ENCODE data around the gene NLGN1. TPM values are rescaled to one million over a fixed set of nuclear protein-coding genes. Genes with fewer than 3 reads are reported as not detected.

NLGN1 gene
- polyA plus RNA-seq, 1 donor from 2014 or later, result 2.7 TPM

GRCh38 chr3:173893066-173893465 is 495.5 kb downstream of the NLGN1 start:
- H3K4me2 ChIP-seq (ENCODE audit: low read length), result no peak overlapping the region
- no peaks in the 10 kb centered on the region for H3K9me3 ChIP-seq (ENCODE audit: low read length)
- H3F3A ChIP-seq (ENCODE audit: insufficient read depth, low read length, poor library complexity, severe bottlenecking), result no peaks in the 10 kb centered on the region
- no peaks in the 10 kb centered on the region for H3K36me3 ChIP-seq (ENCODE audit: insufficient read depth, low read length)
- no peaks in the 10 kb centered on the region for H3K79me2 ChIP-seq (replicated peaks; ENCODE audit: insufficient read depth, low read length)
- no peak overlapping the region for H3K4me3 ChIP-seq (ENCODE audit: low read length)
- H4K20me1 ChIP-seq (ENCODE audit: insufficient read depth), result no peaks in the 10 kb centered on the region
- no peak overlapping the region for H3K9ac ChIP-seq (ENCODE audit: low read length)
- no peaks in the 10 kb centered on the region for H3K27me3 ChIP-seq (ENCODE audit: insufficient read depth, low read depth, low read length)
- TF ChIP-seq EP300 (conservative IDR thresholded peaks at IDR 0.05; ENCODE audit: poor library complexity, severe bottlenecking), result no peak
- TF ChIP-seq, protein P1, sequence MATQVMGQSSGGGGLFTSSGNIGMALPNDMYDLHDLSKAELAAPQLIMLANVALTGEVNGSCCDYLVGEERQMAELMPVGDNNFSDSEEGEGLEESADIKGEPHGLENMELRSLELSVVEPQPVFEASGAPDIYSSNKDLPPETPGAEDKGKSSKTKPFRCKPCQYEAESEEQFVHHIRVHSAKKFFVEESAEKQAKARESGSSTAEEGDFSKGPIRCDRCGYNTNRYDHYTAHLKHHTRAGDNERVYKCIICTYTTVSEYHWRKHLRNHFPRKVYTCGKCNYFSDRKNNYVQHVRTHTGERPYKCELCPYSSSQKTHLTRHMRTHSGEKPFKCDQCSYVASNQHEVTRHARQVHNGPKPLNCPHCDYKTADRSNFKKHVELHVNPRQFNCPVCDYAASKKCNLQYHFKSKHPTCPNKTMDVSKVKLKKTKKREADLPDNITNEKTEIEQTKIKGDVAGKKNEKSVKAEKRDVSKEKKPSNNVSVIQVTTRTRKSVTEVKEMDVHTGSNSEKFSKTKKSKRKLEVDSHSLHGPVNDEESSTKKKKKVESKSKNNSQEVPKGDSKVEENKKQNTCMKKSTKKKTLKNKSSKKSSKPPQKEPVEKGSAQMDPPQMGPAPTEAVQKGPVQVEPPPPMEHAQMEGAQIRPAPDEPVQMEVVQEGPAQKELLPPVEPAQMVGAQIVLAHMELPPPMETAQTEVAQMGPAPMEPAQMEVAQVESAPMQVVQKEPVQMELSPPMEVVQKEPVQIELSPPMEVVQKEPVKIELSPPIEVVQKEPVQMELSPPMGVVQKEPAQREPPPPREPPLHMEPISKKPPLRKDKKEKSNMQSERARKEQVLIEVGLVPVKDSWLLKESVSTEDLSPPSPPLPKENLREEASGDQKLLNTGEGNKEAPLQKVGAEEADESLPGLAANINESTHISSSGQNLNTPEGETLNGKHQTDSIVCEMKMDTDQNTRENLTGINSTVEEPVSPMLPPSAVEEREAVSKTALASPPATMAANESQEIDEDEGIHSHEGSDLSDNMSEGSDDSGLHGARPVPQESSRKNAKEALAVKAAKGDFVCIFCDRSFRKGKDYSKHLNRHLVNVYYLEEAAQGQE (IDR thresholded peaks at IDR 0.05; ENCODE audit: borderline replicate concordance), result no peak
- TF ChIP-seq SMC3 (conservative IDR thresholded peaks at IDR 0.05; ENCODE audit: poor library complexity), result no peak
- no peak for TF ChIP-seq TAF1 (IDR thresholded peaks at IDR 0.05; ENCODE audit: low read depth)
- no peak for TF ChIP-seq MXI1 (conservative IDR thresholded peaks at IDR 0.05; ENCODE audit: poor library complexity, severe bottlenecking)
- TF ChIP-seq POLR2AphosphoS5 (IDR thresholded peaks at IDR 0.05), result no peak
- no peak for TF ChIP-seq EZH2 (IDR thresholded peaks at IDR 0.05; ENCODE audit: borderline replicate concordance, insufficient read depth, low read length, poor library complexity, severe bottlenecking)
- no peak for TF ChIP-seq RAD21 (conservative IDR thresholded peaks at IDR 0.05)
- TF ChIP-seq CTCF (IDR thresholded peaks at IDR 0.05; ENCODE audit: poor library complexity, severe bottlenecking), result no peak
- no peak overlapping the region for H2AFZ ChIP-seq (ENCODE audit: low read depth, low read length)
- no peaks in the 10 kb centered on the region for H3K9me2 ChIP-seq (ENCODE audit: insufficient read depth, low read length)
- no peak overlapping the region for H3K27ac ChIP-seq (ENCODE audit: low read length)

DNA sequence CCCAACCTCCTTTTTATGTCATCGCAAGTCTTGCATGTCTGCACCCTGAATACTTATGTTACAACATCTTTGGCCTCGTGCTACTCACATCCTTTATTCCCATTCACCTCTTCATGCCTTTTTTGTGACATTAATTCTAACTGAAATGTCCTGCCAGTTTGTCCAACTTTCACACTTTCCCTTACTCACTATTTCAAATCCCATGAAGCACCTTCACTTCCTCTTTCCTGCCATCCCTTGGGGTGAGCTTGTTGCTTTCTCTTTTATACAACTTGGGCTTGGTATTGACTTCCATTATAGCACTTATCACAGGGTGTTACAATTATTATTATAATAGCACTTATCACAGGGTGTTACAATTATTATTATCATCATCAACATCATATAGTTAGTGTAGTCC is 496.3 kb downstream of the NLGN1 start:
- Histone ChIP-seq H3K9me2 (ENCODE audit: insufficient read depth, low read length) (no peaks in the 10 kb centered on the region), H3K36me3 (ENCODE audit: insufficient read depth, low read length) (no peaks in the 10 kb centered on the region), H3K79me2 (replicated peaks; ENCODE audit: insufficient read depth, low read length) (no peaks in the 10 kb centered on the region), H3F3A (ENCODE audit: insufficient read depth, low read length, poor library complexity, severe bottlenecking) (no peaks in the 10 kb centered on the region), H3K9me3 (ENCODE audit: low read length) (no peaks in the 10 kb centered on the region), H3K4me3 (ENCODE audit: low read length) (no peak overlapping the region), H3K27me3 (ENCODE audit: insufficient read depth, low read depth, low read length) (no peaks in the 10 kb centered on the region), H4K20me1 (ENCODE audit: insufficient read depth) (no peaks in the 10 kb centered on the region), H2AFZ (ENCODE audit: low read depth, low read length) (no peak overlapping the region), H3K4me2 (ENCODE audit: low read length) (no peak overlapping the region), H3K9ac (ENCODE audit: low read length) (no peak overlapping the region), H3K27ac (ENCODE audit: low read length) (no peak overlapping the region)
- TF ChIP-seq SMC3 (conservative IDR thresholded peaks at IDR 0.05; ENCODE audit: poor library complexity), result no peak

DNA sequence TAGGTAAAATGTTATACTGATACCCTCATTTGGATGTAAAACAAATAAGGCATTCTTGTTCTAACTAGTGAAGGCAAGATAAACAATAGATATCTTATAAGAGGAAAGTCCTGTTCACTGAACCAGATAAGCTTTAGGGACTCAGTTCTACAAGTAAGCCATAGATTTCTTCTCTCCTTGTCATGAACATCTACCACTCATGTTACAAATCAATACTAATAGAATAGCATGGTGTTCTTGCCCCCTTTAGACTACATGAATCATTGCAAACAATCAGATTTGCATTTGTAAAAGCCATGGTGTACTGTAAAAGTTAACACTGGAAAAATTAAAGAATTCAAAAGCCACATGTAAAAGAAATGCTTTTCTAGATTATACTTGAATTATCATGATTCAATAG is 500.1 kb downstream of the NLGN1 start:
- H3K27me3 ChIP-seq (ENCODE audit: insufficient read depth, low read depth, low read length), result no peaks in the 10 kb centered on the region
- H2AFZ ChIP-seq (ENCODE audit: low read depth, low read length), result no peak overlapping the region
- H3K79me2 ChIP-seq (replicated peaks; ENCODE audit: insufficient read depth, low read length), result no peaks in the 10 kb centered on the region
- no peak overlapping the region for H3K4me2 ChIP-seq (ENCODE audit: low read length)
- H3K4me3 ChIP-seq (ENCODE audit: low read length), result no peak overlapping the region
- H3F3A ChIP-seq (ENCODE audit: insufficient read depth, low read length, poor library complexity, severe bottlenecking), result no peaks in the 10 kb centered on the region
- TF ChIP-seq TAF1 (IDR thresholded peaks at IDR 0.05; ENCODE audit: low read depth), result no peak
- TF ChIP-seq EZH2 (IDR thresholded peaks at IDR 0.05; ENCODE audit: borderline replicate concordance, insufficient read depth, low read length, poor library complexity, severe bottlenecking), result no peak
- TF ChIP-seq, protein P1 (IDR thresholded peaks at IDR 0.05; ENCODE audit: borderline replicate concordance), result no peak
- TF ChIP-seq RAD21 (conservative IDR thresholded peaks at IDR 0.05), result no peak
- no peak for TF ChIP-seq SMC3 (conservative IDR thresholded peaks at IDR 0.05; ENCODE audit: poor library complexity)
- no peak for TF ChIP-seq EP300 (conservative IDR thresholded peaks at IDR 0.05; ENCODE audit: poor library complexity, severe bottlenecking)
- TF ChIP-seq MXI1 (conservative IDR thresholded peaks at IDR 0.05; ENCODE audit: poor library complexity, severe bottlenecking), result no peak
- TF ChIP-seq POLR2AphosphoS5 (IDR thresholded peaks at IDR 0.05), result no peak
- no peak for TF ChIP-seq CTCF (IDR thresholded peaks at IDR 0.05; ENCODE audit: poor library complexity, severe bottlenecking)
- H3K9me3 ChIP-seq (ENCODE audit: low read length), result no peaks in the 10 kb centered on the region
- no peak overlapping the region for H3K27ac ChIP-seq (ENCODE audit: low read length)
- H3K36me3 ChIP-seq (ENCODE audit: insufficient read depth, low read length), result no peaks in the 10 kb centered on the region
- no peaks in the 10 kb centered on the region for H3K9me2 ChIP-seq (ENCODE audit: insufficient read depth, low read length)
- H3K9ac ChIP-seq (ENCODE audit: low read length), result no peak overlapping the region
- H4K20me1 ChIP-seq (ENCODE audit: insufficient read depth), result no peaks in the 10 kb centered on the region

Measured in neural cell (in vitro differentiated cells).